Measurements from ENCODE around the gene GBA2.

Gene GBA2

GRCh38 chr9:35748858-35749514 lies at the start of gene GBA2, which contains the start of gene RGP1:
TSS of gene GBA2 (minus strand) at chr9:35749228. CDS start at chr9:35748704, 524 bp downstream.
TSS of gene RGP1 (plus strand) at chr9:35749287. CDS start at chr9:35749756, 469 bp downstream.
- DNase-seq, result peak; percentile 59 to 76

- DNase-seq, result no peak
Measured at GRCh38 chr9:35797311-35798109, 48.5 kb upstream of the GBA2 start.

DNA sequence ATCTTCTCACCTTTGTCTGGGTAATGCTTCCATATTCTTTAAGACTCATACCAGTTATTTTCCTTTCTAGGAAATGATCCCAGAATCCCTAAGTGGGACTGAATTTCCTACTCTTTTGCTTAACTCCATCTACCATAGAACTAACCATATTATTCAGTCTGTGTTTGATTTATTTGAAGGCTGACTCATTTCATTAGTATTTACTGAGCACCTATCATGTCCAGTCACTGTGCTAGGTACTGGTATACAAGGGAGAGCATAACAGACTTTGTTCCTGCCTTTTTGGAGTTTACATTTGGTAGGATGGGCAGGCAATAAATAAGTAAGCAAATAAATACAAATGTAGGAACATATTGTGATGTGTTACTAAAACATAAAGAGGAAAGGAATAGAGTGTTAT lies 46.7 kb upstream of the GBA2 start:
- no peak for DNase-seq

- DNase-seq, result no peak
Measured at GRCh38 chr9:35793461-35793860, 44.4 kb upstream of the GBA2 start.

- DNase-seq, result no peak
Measured at GRCh38 chr9:35792826-35793225, 43.8 kb upstream of the GBA2 start.

DNA sequence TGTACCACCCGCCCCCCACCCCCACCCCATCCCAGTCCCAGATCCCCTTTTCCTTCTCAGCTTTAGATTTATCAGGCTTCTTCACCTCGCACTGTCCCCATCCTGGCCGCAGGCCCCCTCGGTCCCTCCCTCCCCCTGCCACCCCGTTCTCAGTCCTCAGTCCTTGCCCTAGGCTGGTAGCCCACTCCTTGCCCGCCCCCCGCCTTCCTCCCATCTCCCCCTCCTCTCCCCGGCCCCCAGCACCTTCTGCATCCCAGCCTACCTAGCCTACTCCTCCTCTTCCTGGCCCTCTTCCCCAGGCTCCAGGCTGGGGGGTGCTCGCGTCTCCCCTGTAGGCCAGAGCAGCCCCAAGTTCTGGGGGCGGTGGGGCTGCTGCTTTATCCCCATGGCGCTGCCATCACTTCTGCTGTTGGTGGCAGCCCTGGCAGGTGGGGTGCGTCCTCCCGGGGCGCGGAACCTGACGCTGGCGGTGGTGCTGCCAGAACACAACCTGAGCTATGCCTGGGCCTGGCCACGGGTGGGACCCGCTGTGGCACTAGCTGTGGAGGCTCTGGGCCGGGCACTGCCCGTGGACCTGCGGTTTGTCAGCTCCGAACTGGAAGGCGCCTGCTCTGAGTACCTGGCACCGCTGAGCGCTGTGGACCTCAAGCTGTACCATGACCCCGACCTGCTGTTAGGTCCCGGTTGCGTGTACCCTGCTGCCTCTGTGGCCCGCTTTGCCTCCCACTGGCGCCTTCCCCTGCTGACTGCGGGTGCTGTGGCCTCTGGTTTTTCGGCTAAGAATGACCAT lies 43.2 kb upstream of the GBA2 start:
- DNase-seq, result no peak

- DNase-seq, result no peak
Measured at GRCh38 chr9:35791297-35791921, 42.4 kb upstream of the GBA2 start, which contains the start of gene NPR2. TSS of gene NPR2 (plus strand) at chr9:35791591. CDS start at chr9:35792409, 818 bp downstream.

- DNase-seq, result peak; percentile 62 to 78
Measured at GRCh38 chr9:35790385-35791296, 41.6 kb upstream of the GBA2 start.

GRCh38 chr9:35790025-35790384 lies 41.0 kb upstream of the GBA2 start:
- no peak for DNase-seq

GRCh38 chr9:35789541-35789940 lies 40.5 kb upstream of the GBA2 start:
- no peak for DNase-seq

DNA sequence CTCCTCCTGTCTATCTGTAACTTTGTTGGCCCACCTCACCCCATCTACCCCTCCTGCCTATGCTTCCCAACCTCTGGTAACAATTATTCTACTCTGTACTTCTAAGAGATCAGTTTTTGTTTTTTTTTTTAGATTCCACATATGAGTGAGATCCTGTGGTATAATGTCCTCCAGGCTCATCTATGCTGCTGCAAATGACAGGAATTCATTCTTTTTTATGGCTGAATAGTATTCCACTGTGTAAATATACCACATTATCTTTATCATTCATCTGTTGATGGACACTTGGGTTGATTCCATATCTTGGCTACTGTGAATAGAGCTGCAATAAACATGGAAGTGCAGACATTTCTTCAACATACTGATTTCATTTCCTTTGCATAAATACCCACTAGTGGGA lies 34.4 kb upstream of the GBA2 start:
- DNase-seq, result no peak

GRCh38 chr9:35781066-35781465 lies 32.0 kb upstream of the GBA2 start:
- DNase-seq, result no peak

DNA sequence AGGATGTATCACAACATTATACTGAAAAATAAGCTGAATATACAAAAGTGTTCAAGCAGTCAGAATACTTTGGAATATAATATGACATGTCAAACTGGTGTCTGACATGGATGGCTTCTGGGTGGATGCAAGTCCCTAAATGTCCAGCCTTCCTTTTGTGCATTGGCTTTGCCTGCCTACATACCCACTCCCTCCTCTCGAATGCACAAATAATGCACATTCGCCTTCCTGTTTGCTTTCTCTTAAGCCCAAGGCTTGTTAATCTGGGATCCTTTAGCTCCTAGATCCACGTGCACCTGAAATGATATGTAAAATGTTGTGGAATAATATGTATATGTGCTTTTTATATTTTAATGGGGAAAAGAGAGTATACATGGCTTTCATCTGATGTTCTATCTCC lies 29.5 kb upstream of the GBA2 start:
- DNase-seq, result no peak

GRCh38 chr9:35776018-35776417 lies 27.0 kb upstream of the GBA2 start:
- DNase-seq, result no peak

- no peak for DNase-seq
Measured at GRCh38 chr9:35774907-35775635, 26.0 kb upstream of the GBA2 start.

- no peak for DNase-seq
Measured at GRCh38 chr9:35771943-35772342, 22.9 kb upstream of the GBA2 start.

- DNase-seq, result no peak
Measured at GRCh38 chr9:35771534-35771933, 22.5 kb upstream of the GBA2 start.

GRCh38 chr9:35771075-35771433 lies 22.0 kb upstream of the GBA2 start:
- no peak for DNase-seq

DNA sequence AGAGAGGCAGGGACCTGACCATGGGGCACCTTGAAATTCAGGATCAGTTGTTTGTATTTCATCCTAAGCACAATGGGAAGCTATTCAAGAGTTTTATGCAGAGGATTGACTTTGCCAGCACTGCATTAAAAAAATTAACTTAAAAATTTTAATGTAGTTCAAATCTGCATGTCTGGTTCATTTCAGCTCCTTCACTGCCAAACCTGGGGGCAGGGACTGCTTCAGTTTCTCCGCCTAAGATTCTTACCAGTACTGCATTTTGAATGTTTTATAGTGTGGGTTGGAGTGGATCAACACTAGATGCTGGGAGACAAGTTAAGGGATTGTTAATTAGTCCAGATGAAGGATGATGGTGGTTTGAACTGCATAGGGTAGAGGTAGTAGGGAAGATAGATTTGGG lies 20.7 kb upstream of the GBA2 start:
- no peak for DNase-seq

GRCh38 chr9:35767458-35767857 lies 18.4 kb upstream of the GBA2 start:
- DNase-seq, result no peak

GRCh38 chr9:35766997-35767396 lies 18.0 kb upstream of the GBA2 start:
- no peak for DNase-seq
